Effector memory CD8-positive, alpha-beta T cell (primary cell): Measurements from ENCODE around the gene TNK1.

ENCODE experiments used
- ATAC-seq: fragments of 150-1000 bp; cut with Tn5 transposase; replicated peaks from 2 replicates; pipeline ENCODE4 v1.10.0; 2021; ENCODE audit warnings: mild to moderate bottlenecking, moderate library complexity
- DNase-seq, 3 experiments: peaks; one replicate each; pipeline ENCODE4 v3.0.0; 2021
- H3K27ac Mint-ChIP-seq, 2 donors: one replicate each; pipeline ENCODE4 v1.8.0; 2022; ENCODE audit warnings: mild to moderate bottlenecking in 2 of 2, mixed read lengths in 2 of 2, moderate library complexity in 2 of 2
- H3K27me3 Mint-ChIP-seq, 2 donors: one replicate each; pipeline ENCODE4 v1.8.0; 2022; ENCODE audit warnings: mixed read lengths in 2 of 2
- H3K36me3 Mint-ChIP-seq: one replicate; pipeline ENCODE4 v1.8.0; 2022; ENCODE audit warnings: mild to moderate bottlenecking, moderate library complexity, mixed read lengths; ENCODE audit not compliant: insufficient read depth
- H3K4me1 Mint-ChIP-seq, 2 donors: one replicate each; pipeline ENCODE4 v1.8.0; 2022; ENCODE audit warnings: low read depth in 2 of 2, mixed read lengths in 2 of 2
- H3K4me3 Mint-ChIP-seq, 2 donors: one replicate each; pipeline ENCODE4 v1.8.0; 2022; ENCODE audit warnings: mild to moderate bottlenecking in 2 of 2, mixed read lengths in 2 of 2, moderate library complexity in 2 of 2
- H3K9me3 Mint-ChIP-seq, 2 donors: one replicate each; pipeline ENCODE4 v1.8.0; 2022; ENCODE audit warnings: mixed read lengths in 2 of 2

Gene TNK1

GRCh38 chr17:7413346-7413985, 32.6 kb downstream of the TNK1 start:
- ATAC-seq (no peak), DNase-seq (no peak)
- H3K27ac Mint-ChIP-seq: no peak overlapping the region
- H3K27me3 Mint-ChIP-seq: peaks cover 0 to under 1% of the 10 kb centered on the region in 2 donors
- H3K4me1 Mint-ChIP-seq: peaks cover 1 to 4% of the 10 kb centered on the region in 2 donors
- no peaks in the 10 kb centered on the region for H3K9me3 Mint-ChIP-seq
- H3K36me3 Mint-ChIP-seq: no peaks in the 10 kb centered on the region
- H3K4me3 Mint-ChIP-seq: no peak overlapping the region

GRCh38 chr17:7414837-7415236, 33.9 kb downstream of the TNK1 start:
- Mint-ChIP-seq H3K4me3 (no peak overlapping the region), H3K27me3 (peaks cover 6 to 10% of the 10 kb centered on the region in 2 donors), H3K9me3 (no peaks in the 10 kb centered on the region), H3K4me1 (peaks cover 1 to 4% of the 10 kb centered on the region in 2 donors), H3K36me3 (no peaks in the 10 kb centered on the region), H3K27ac (no peak overlapping the region)
- ATAC-seq (no peak), DNase-seq (no peak)

GRCh38 chr17:7415784-7416183, 34.9 kb downstream of the TNK1 start:
- Mint-ChIP-seq H3K36me3 (no peaks in the 10 kb centered on the region), H3K9me3 (no peaks in the 10 kb centered on the region), H3K27me3 (peaks cover 7 to 10% of the 10 kb centered on the region in 2 donors), H3K4me3 (no peak overlapping the region), H3K4me1 (peaks cover 1 to 4% of the 10 kb centered on the region in 2 donors), H3K27ac (no peak overlapping the region)
- DNase-seq: no peak
- ATAC-seq: no peak

GRCh38 chr17:7416323-7416722, 35.4 kb downstream of the TNK1 start:
- Mint-ChIP-seq H3K4me1 (peaks cover 1 to 4% of the 10 kb centered on the region in 2 donors), H3K36me3 (no peaks in the 10 kb centered on the region), H3K27me3 (peaks cover 7 to 10% of the 10 kb centered on the region in 2 donors), H3K9me3 (no peaks in the 10 kb centered on the region), H3K27ac (no peak overlapping the region), H3K4me3 (no peak overlapping the region)
- DNase-seq (no peak), ATAC-seq (no peak)

- ATAC-seq (no peak), DNase-seq (no peak)
- H3K4me3 Mint-ChIP-seq: no peak overlapping the region
- peaks cover 7 to 10% of the 10 kb centered on the region in 2 donors for H3K27me3 Mint-ChIP-seq
- no peak overlapping the region for H3K27ac Mint-ChIP-seq
- no peaks in the 10 kb centered on the region for H3K9me3 Mint-ChIP-seq
- peaks cover 1 to 4% of the 10 kb centered on the region in 2 donors for H3K4me1 Mint-ChIP-seq
- H3K36me3 Mint-ChIP-seq: no peaks in the 10 kb centered on the region
Measured at GRCh38 chr17:7417056-7417655, 36.3 kb downstream of the TNK1 start.

GRCh38 chr17:7418472-7419152, 37.7 kb downstream of the TNK1 start:
- Mint-ChIP-seq H3K4me3 (no peak overlapping the region), H3K9me3 (no peaks in the 10 kb centered on the region), H3K36me3 (no peaks in the 10 kb centered on the region), H3K27ac (no peak overlapping the region), H3K4me1 (peaks cover 0 to 4% of the 10 kb centered on the region in 2 donors), H3K27me3 (peaks cover 7 to 10% of the 10 kb centered on the region in 2 donors)
- no peak for DNase-seq
- ATAC-seq: no peak

- peaks cover 1 to 4% of the 10 kb centered on the region in 2 donors for H3K4me1 Mint-ChIP-seq
- peaks cover 7 to 10% of the 10 kb centered on the region in 2 donors for H3K27me3 Mint-ChIP-seq
Measured at GRCh38 chr17:7419819-7420610, 39.1 kb downstream of the TNK1 start, which contains the start of gene SPEM1. SPEM1 (plus strand) TSS chr17:7420324; CDS start chr17:7420385, 61 bp downstream.

GRCh38 chr17:7421186-7421585, 40.3 kb downstream of the TNK1 start:
- peaks cover 7 to 10% of the 10 kb centered on the region in 2 donors for H3K27me3 Mint-ChIP-seq
- no peaks in the 10 kb centered on the region for H3K36me3 Mint-ChIP-seq
- no peaks in the 10 kb centered on the region for H3K9me3 Mint-ChIP-seq
- no peak for ATAC-seq
- H3K4me3 Mint-ChIP-seq: no peak overlapping the region
- DNase-seq: no peak
- H3K27ac Mint-ChIP-seq: no peak overlapping the region
- H3K4me1 Mint-ChIP-seq: peaks cover 1 to 4% of the 10 kb centered on the region in 2 donors

More at GRCh38 chr17:7419819-7420610, 39.1 kb downstream of the TNK1 start, which contains the start of gene SPEM1:
- H3K36me3 Mint-ChIP-seq: no peaks in the 10 kb centered on the region
- no peak for DNase-seq
- no peaks in the 10 kb centered on the region for H3K9me3 Mint-ChIP-seq
- no peak within 1 kb of the TSS for H3K4me3 Mint-ChIP-seq
- no peak for ATAC-seq
- H3K27ac Mint-ChIP-seq: no peak within 1 kb of the TSS

GRCh38 chr17:7423679-7424078, 42.8 kb downstream of the TNK1 start:
- H3K9me3 Mint-ChIP-seq: no peaks in the 10 kb centered on the region
- no peak overlapping the region for H3K4me3 Mint-ChIP-seq
- no peak for DNase-seq
- no peak for ATAC-seq
- peaks cover 7 to 8% of the 10 kb centered on the region in 2 donors for H3K27me3 Mint-ChIP-seq
- H3K4me1 Mint-ChIP-seq: peaks cover 0 to 1% of the 10 kb centered on the region in 2 donors
- no peaks in the 10 kb centered on the region for H3K36me3 Mint-ChIP-seq
- peak overlapping the region in 1 of 2 donors; percentile 36 for H3K27ac Mint-ChIP-seq

- Mint-ChIP-seq H3K4me1 (peaks cover 0 to 1% of the 10 kb centered on the region in 2 donors), H3K9me3 (no peaks in the 10 kb centered on the region), H3K4me3 (no peak within 1 kb of the TSS), H3K27ac (peak within 1 kb of the TSS in 1 of 2 donors; percentile 36), H3K27me3 (no peaks in the 10 kb centered on the region), H3K36me3 (no peaks in the 10 kb centered on the region)
- ATAC-seq: no peak
- DNase-seq: no peak
Measured at GRCh38 chr17:7425316-7425715, 44.4 kb downstream of the TNK1 start, which contains the start of gene SPEM2. SPEM2 (plus strand) TSS chr17:7425616; CDS start chr17:7425689, 73 bp downstream.

- Mint-ChIP-seq H3K4me3 (no peak overlapping the region), H3K9me3 (no peaks in the 10 kb centered on the region), H3K4me1 (peaks cover 0 to 1% of the 10 kb centered on the region in 2 donors), H3K27me3 (no peaks in the 10 kb centered on the region), H3K36me3 (no peaks in the 10 kb centered on the region), H3K27ac (no peak overlapping the region)
- ATAC-seq (no peak), DNase-seq (no peak)
Measured at GRCh38 chr17:7425756-7426155, 44.9 kb downstream of the TNK1 start.

GRCh38 chr17:7426203-7426863, 45.4 kb downstream of the TNK1 start:
- ATAC-seq (no peak), DNase-seq (no peak)
- peaks cover 0 to 1% of the 10 kb centered on the region in 2 donors for H3K4me1 Mint-ChIP-seq
- no peaks in the 10 kb centered on the region for H3K9me3 Mint-ChIP-seq
- H3K27me3 Mint-ChIP-seq: no peaks in the 10 kb centered on the region
- no peak overlapping the region for H3K4me3 Mint-ChIP-seq
- no peak overlapping the region for H3K27ac Mint-ChIP-seq
- H3K36me3 Mint-ChIP-seq: no peaks in the 10 kb centered on the region
